Measurements from ENCODE around the gene CDC14A.
"Not testable (repeated sequence)": the region's sequence is repeated elsewhere in the genome, so short reads cannot be mapped to it uniquely, and the experiment has no call there.

Gene CDC14A

DNA sequence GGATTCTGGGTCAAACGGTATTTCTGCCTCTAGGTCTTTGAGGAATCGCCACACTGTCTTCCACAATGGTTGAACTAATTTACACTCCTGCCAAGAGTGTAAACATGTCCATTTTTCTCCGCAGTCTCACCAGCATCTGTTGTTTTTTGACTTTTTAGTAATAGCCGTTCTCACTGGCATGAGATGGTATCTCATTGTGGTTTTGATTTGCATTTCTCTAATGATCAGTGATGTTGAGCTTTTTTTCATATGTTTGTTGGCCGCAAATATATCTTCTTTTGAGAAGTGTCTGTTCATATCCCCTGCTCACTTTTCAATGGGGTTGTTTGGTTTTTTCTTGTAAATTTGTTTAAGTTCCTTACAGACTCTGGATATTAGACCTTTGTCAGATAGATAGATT lies 53.6 kb downstream of the CDC14A start:
- DNase-seq (ENCODE audit: low spot score), result not testable (repeated sequence)

DNA sequence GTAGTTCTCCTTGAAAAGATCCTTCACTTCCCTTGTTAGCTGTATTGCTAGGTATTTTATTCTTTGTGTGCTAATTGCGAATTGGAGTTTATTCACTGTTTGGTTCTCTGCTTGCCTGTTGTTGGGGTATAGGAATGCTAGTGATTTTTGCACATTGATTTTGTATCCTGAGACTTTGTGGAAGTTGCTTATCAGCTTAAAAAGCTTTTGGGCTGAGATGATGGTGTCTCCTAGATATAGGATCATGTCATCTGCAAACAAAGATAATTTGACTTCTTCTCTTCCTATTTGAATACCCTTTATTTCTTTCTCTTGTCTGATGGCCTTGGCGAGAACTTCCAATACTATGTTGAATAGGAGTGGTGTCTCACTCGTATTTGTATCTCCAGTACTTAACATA lies 55.1 kb downstream of the CDC14A start:
- not testable (repeated sequence) for DNase-seq (ENCODE audit: low spot score)

DNA sequence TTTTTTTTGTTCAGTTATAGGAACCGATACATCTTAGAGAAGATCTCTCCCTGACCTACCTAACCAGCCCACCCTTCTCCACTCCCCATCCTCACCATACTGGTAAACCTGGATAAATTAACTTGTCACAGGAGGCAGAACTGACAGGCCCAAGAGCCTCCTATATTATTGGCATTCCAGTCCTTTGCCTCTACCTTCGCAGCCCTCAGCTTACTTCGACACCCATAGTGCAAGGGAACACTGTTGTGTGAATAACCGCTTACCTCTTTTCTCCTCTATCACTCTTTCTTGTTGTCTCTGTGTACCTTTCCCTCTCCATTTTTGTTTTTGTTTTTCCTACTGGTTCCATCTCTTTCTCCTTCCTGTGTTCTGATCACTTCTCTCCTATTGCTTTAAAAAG lies 58.7 kb downstream of the CDC14A start:
- DNase-seq (ENCODE audit: low spot score), result no peak

DNA sequence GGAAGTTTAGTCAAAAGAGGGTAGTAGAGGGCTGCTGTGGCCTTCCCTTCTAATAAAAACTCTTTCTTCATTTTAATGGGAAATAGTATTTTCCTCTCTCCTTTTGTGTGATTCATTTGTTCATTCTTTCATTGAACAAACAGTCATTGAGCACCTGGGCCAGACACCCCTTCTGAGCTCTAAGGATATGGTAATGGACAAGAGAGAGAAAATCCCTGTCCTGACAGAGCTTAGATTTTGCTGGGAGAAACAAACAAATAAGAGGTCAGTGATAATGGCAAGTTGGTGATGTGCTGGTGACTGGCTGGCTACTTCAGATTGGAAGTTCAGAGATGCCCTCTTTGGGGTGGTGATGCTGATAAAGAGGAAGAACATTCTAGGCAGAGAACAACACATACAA lies 59.3 kb downstream of the CDC14A start:
- DNase-seq (ENCODE audit: low spot score), result no peak

DNA sequence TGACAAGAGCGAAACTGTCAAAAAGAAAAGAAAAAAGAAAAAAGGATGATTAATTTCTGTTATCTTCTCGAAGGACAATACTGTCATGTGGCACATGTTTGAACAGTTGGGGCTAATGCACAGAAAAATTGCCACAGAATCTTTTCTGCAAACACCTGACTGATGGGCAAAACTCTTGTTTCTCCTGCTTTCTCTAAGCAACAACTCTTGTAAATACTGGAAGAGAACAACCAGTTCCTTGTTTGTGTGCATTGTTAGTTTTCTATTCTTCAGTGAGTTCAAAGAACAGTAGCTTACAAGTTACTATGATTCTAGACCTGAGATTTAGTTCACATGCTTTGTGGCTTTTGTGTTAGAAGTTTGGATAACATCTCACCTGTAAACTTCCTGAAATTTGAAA lies 60.7 kb downstream of the CDC14A start:
- no peak for DNase-seq (ENCODE audit: low spot score)

DNA sequence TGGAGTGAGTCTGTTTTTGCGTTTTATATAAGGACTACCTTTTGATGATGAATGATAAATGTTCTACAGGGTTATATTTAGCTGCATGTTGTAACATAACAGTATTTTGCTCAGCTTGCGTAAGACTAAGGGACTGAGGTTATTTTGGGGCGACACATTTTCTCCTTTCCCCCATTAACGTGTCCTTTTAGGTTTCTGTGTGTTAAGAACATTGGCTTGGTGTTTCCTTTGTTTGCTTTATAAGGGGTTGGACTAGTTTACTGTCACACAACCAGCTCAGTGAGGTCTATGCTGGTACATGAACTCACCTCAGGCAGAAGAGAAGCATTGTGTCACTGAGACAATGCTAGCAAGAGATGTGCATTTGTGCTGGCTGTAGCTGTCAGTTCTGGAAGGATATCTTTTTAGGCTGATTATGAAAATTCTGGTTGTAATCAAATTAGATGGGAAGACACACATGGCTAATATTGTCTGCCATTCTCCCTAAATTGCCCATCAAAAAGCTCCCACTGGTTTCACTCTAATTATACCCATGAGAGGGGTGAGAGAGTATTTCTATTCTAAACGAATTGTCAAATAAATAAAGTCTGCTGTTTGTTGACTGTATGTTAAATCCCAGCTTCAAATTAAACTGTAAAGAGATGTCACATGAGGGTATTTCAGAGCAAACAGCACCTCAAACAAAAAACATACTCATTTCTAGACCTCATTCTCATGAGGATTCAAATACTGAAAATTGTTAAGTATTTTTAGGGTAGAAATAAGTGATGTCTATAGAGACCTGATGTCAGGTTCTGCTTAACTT lies 62.6 kb downstream of the CDC14A start:
- DNase-seq (ENCODE audit: low spot score), result no peak

DNA sequence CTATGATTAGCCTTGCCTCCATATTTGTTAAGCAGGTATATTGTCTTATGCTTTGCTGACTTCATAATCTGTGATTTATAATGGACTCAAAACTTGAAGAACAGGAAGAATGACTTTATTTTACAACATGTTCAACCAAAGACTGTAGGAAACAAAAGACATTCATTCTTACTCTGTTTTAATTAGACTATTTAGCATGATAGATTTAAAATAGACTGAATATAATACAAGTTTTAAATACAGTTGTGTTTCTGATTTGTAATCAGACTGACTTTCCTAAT lies 63.1 kb downstream of the CDC14A start:
- no peak for DNase-seq (ENCODE audit: low spot score)

DNA sequence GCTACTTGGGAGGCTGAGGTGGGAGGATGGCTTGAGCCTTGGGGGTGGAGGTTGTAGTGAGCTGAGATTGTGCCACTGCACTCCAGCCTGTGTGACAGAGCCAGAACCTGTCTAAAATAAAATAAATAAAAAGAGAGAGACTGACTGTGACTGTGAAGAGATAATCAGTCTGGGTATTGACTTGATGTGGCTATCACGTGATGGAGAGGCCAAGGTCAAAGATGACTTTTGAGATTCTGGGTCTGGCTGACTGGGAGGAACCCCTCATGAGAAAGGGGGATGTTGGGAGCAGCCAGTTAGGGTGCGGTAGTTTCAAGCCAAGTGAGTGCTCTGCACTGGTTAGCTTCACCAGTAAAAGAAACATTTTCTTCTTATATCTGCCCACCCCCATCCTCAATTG lies 66.8 kb downstream of the CDC14A start:
- DNase-seq (ENCODE audit: low spot score), result no peak

DNA sequence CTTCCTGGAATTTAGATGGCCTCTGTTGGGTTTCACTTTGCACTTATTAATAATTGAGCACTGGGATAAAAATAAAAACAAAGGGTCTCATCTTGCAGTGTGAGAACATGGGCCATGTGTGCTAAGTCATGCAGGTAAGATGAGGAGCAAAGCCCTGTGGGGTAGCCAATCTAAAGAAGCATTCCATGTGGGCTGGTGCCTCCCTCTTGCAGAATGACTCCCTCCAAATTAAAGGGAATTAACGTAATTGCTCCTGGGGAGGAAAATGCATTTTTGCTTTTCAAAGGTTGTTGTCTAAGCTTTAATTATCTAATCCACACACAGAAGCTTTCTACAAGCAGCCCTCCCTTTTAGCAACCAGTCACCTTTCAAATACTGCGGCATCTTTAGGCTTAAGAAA lies 69.8 kb downstream of the CDC14A start:
- DNase-seq (ENCODE audit: low spot score), result no peak

DNA sequence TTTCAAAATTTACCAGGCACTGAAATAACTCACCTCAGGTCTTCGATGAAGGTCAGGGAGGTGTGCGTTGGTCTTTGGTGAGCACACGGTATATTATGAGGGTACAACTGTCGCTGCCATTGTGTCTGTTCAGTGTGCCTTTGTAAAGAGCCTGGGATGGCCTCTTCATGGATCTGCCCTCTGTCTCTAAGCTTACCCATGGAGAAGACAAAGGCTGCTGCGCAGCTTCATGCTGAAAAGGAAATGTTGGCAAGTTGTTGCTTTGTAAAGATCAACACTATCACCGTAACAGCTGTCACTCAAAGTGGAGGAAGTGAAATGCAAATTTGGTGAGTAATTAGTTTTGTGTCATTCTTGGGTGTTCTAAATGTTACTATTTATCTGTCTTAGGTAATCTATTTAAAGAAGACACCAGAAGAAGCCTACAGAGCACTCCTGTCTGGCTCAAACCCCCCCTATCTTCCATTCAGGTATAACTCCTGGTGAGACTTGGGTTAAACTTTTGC lies 71.6 kb downstream of the CDC14A start:
- no peak for DNase-seq (ENCODE audit: low spot score)

DNA sequence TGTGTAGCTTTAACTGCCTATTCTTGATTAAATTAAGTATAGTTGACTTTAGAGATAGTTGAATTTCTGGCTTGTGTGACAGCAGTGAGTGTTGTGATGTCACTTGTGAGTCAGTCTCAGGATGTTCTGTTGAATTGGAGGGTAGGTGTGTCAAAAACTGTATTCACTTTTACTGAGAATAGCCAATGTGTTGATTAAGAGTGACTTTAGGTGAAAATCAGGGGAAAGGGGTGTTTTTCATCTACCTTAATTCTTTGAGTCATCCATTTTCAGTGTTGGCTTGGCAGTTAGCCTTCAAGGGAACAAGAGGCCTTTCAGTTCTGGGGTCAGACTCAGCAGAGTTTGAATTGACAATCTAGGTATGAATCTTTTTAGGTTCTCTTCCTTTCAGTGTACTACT lies 75.9 kb downstream of the CDC14A start:
- no peak for DNase-seq (ENCODE audit: low spot score)

DNA sequence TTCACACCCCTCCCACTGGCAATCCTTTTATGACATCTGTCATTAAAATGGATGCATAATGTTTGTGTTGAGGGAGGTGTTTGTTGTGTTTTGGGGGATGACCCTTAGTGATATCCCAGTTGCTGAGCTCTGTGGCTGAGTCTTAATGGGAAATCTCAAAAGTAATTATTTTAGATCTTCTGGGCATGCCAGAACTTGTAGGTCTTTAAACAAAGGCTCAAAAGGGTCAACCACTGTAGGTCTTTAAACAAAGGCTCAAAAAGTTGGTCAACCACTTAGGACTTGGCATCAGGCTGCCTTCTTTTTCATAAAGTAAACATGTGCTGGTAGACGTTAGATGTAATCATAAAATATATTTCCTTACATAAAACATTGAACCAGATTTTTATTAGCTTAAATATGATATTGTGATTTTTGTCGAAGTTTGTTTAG lies 78.0 kb downstream of the CDC14A start:
- no peak for DNase-seq (ENCODE audit: low spot score)

DNA sequence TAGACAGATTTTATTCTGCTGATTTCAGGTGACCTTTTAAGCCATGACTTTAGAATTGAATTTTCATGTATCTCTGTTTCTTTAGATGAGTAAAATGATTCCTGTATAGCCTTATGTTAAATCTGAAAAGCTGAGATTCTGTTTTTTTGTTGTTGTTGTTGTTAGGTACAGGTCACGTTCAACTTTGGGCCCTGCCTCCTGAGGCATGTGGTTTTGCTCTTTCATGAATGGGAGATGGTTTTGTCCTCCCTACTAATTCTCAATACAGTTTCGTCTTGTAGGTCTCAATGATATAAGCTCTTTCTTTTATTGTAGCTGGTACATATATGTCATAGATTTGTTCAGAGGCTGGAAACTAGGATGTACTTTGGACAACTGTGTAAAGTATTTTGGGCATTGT lies 79.6 kb downstream of the CDC14A start:
- no peak for DNase-seq (ENCODE audit: low spot score)

DNA sequence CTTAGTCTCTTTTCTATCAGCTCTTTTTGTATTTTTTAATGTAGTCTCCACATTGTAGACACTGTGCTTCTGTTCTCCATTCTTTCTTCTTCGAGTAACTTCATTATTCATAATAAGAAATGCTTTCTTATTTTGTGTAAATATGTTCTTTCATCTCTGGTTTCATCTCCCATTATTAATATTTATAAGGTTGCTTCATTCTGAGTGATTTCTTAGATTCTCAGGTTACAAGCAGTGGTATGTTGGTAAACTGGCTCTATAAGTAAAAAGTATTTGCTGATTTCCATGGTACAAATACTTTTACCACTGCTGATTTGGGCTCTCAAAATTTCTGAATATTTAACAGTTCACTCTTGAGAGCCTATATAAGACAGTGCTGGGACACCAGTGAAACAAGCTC lies 81.3 kb downstream of the CDC14A start:
- DNase-seq (ENCODE audit: low spot score), result no peak

DNA sequence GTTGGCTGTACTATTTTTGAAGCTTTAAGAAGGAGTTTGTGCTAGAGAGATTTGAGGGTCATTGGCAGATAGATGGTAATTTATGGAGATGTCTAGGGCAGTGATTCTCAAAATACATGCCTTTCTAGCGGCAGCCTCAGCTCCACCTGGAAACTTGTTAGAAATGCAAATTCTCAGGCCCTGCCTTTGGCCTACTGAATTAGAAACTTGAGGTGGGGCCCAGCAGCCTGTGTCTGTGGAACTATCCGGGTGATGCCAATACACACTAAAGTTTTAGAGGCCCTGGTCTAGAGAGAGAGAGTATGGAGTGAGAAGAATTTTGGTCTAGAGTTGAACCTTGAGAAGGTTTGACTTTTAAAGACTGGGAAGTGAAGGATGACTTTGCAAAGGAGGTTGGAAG lies 82.5 kb downstream of the CDC14A start:
- DNase-seq (ENCODE audit: low spot score), result no peak

DNA sequence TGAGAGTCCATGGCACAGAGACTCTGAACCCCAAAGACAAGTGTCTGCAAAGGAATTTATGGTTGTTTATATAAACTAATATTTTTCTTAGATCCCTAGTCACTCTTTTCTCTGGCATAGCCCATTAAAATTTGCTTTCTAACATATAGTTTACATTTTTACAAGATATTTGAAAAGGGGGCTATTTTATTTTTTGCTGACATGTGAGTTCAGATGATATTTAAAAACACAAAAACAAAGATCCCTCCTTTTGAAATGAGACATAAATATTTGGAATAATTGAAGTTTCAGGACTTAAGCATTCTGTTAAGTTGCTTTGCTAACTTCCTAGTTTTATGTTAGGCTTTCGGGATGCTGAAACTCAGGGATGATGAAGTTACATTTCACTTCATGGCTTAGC lies 86.1 kb downstream of the CDC14A start:
- no peak for DNase-seq (ENCODE audit: low spot score)

DNA sequence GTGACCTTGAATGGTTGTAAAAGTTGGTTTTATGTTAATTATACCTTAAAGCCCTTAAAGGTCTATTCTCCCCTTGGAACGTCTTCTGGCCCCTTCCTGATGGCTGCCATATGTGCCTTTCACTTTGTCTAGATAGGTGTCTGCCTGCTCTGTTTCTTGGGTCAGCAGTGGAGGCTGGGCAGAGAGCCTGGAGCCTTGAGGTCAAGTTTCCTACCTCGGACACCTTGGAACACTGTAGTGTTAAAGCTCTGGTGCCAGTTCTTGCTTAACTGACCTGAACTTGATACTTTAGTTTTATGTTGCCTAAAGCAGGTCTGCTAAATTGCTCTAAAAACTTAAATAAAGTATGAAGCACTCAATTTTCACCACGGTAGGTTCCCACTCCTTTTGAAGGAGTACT lies 86.5 kb downstream of the CDC14A start:
- DNase-seq (ENCODE audit: low spot score), result no peak

DNA sequence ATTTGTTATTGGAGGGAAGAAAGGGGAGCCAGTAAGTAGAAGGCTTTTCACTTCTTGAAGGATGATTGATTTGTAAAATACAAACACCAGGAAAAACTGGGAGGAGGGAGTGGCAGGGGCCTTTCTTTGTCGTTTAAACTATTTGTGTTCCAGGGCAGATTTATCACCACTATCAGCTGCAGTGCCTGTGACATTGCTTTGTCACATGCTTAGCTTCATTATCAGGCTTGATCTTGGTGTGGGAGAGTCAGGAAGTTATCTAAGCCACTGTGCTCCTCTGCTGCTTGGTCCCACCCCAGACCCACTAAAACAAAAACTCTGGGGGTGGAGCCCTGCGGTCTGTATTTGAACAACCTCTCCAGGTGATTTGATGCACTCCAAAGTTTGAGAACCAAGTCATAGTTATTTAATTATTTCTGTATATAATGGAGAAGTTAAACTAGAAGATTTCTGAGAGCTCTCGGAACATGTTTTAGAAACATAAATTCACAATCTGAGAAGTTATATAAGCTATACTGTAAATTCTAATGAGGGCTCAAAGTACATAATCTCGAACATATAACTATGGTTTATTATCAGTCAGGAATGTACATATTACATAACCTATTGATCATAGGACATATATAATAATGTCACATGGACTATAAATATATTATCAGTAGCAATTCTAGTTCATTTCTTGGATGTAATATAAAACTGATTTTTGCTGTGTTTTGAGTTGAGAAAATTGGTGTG lies 87.9 kb downstream of the CDC14A start:
- DNase-seq (ENCODE audit: low spot score), result no peak

DNA sequence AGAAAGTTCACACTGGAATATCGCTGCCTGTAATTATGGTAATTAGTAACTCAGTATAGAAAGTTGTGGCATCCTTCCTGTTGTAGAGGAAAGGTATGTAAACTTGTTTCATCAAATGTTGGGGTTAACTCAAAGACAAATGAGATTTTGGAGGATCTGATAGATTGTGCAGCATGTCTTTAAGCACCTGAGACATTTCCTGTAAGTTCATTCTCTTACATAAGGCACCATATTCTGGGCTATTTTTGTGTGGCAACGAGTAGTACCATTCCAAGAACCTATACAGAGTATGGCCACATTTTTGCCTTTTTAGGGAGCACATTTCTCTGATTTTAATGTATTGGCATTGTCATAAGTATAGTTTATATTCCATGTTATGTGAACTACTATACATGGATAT lies 88.8 kb downstream of the CDC14A start:
- DNase-seq (ENCODE audit: low spot score), result no peak

DNA sequence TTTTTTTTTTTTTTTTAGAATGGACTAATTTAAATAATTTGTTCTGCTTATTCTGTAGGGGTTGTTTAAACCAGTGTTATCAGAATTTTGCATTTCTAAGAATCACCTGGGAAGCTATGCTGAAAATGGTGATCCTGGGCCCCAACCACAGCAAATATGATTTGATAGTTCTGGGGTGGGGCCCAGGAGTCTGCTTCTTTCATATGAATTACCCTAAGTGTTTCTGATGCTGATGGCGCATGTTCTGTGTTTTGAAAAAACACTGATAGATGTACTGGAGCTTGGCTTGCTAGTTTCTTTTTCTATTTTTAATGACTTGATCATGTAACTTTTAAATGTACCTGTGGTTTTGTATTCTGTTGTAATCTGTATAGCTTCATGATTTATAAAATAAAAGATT lies 89.3 kb downstream of the CDC14A start:
- DNase-seq (ENCODE audit: low spot score), result no peak

DNA sequence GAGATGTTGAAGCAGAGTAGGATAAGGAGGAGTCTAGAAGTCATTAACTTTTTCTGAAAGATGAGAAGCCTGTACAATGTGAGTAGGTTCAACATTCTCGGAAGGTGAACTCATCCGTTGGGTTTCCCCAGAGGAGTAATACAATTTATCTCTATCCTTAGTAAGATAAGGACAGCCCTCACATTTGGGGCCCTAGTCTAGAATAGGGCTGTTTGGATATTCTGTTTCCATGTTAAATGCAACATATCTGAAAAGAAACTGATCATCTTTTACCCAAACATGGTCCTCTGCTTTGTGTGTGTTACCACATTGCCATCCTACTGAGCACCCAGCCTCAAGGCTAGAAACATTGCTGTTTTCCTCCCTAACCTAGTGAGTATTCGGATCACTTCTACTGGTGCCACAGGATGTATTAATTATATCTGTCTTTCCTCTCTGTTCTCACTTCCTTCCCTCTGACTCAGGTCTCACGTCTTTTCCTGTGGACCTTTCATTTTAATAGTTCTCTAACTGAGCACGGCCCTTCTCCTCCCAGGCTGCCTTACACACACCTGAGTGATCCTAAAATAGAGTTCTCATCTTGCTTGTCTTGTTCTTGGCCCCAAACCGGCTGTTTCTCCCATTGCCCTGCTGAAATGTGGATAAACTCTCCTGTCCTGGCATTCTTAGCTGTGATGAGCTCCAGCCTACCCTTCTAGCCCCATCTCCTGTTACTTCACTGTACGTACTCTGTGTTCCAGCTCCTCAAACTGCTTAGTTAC lies 91.7 kb downstream of the CDC14A start:
- DNase-seq (ENCODE audit: low spot score), result no peak

DNA sequence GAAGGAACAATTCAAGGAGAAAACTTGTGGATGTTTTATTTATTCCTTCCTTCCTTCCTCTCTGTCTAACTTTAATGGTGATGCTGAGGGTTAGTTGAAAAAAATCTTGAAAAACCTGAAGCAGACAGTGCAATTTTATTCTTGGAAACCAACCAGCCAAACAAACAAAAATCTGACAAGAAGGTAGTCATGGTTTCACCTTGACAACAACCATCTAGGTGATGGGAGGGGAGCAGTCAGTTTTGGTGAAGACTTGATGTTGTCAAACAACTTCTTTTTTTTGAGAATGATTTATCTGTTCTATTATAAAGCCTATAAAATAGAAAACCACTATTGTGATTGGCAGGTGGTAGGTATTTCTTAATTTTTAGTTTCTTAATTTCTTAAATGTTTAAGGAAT lies 93.3 kb downstream of the CDC14A start:
- no peak for DNase-seq (ENCODE audit: low spot score)

DNA sequence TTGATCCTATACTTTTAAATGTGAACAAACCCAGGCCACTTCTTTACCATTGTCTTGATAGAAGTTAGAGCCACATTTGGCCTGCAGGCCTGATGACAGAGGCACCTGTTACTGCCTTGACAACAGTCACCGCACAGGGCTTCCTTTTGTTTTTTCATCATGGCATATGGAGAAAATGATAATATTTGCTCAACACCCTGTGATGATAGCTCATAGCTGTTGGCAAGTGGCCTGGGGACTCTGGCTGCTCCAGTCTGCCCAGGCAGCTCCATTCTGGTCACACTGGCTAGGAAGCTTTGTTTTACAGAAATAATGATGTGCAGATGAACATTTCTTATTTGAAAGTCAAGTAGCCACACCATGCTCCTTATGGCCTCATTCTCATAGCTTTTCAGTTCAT lies 96.1 kb downstream of the CDC14A start:
- no peak for DNase-seq (ENCODE audit: low spot score)

Data from hepatic stellate cell (primary cell).